ENCODE measurements around the gene AMPD3. TPM values are rescaled to one million over a fixed set of nuclear protein-coding genes. Genes with fewer than 3 reads are reported as not detected.

The AMPD3 gene
- polyA plus RNA-seq, 1 of the 3 experiments (the other 2 are of a cell fraction) = 1.7 TPM

DNA sequence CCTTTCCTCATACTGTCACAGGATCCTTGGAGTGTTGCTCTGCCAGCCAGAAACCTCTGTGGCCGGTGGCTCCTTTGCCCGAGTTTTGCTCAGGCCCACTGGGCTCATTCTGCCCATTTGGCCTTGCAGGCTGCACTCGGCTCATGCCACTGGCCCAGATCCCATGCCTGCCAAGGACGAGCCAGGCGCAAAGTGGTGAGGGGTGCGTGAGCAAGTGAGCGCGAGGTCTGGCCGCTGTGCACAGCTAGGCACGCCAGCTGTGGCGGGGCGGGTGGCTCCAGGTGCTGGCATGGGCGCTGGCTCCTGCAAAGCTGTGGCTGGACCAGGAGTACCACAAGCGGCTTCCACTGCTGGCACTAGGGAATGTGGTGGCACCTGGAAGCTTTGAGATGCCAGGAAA lies 88.7 kb downstream of the AMPD3 start:
- Histone ChIP-seq H4K20me1 (ENCODE audit: insufficient read depth) (no peaks in the 10 kb centered on the region), H3K4me2 (no peak overlapping the region), H3K9me3 (no peaks in the 10 kb centered on the region), H3K36me3 (replicated peaks in 1 of 2; ENCODE audit: control insufficient read depth in 1 of 2, insufficient read depth in 2 of 2, low read length in 1 of 2) (no peaks in the 10 kb centered on the region), H3K79me2 (ENCODE audit: insufficient read depth) (peaks cover 17% of the 10 kb centered on the region), H3F3A (replicated peaks; ENCODE audit: insufficient read depth) (peaks cover 9% of the 10 kb centered on the region), H3K9me2 (no peaks in the 10 kb centered on the region), H3K4me3 (ENCODE audit: low read depth in 2 of 2, low read length in 1 of 2) (no peak overlapping the region), H3K27me3 (ENCODE audit: insufficient read depth) (no peaks in the 10 kb centered on the region), H2AFZ (ENCODE audit: low read depth) (no peak overlapping the region), H3K27ac (ENCODE audit: low read depth in 2 of 2, low read length in 1 of 2) (no peak overlapping the region), H3K9ac (no peak overlapping the region), H3K4me1 (ENCODE audit: control insufficient read depth in 1 of 2, insufficient read depth in 2 of 2, low read depth in 1 of 2, low read length in 1 of 2) (peaks cover 6 to 7% of the 10 kb centered on the region in 2 experiments; a peak in 3 of 4 replicates)
- TF ChIP-seq GATA2 (CRISPR knock-in tag; IDR thresholded peaks at IDR 0.05) (no peak), FOXM1 (IDR thresholded peaks at IDR 0.05; ENCODE audit: low read depth) (no peak)
- WGBS (ENCODE audit: low lambda C conversion rate) = 90% methylated on average over 14 of the region's 14 CpGs
- CTCF ChIA-PET = interaction anchor here (4.3 kb wide), 1 partner anchor 138 kb away, joined by 25 read pairs; no protein-coding TSS in a partner anchor
- DNase-seq = no peak
- POLR2A ChIA-PET = no interaction called here

GRCh38 chr11:10544491-10545465 lies 89.7 kb downstream of the AMPD3 start:
- H3K4me1 ChIP-seq (ENCODE audit: control insufficient read depth in 1 of 2, insufficient read depth in 2 of 2, low read depth in 1 of 2, low read length in 1 of 2) = peaks cover 0 to 6% of the 10 kb centered on the region in 2 experiments; a peak in 3 of 4 replicates
- H2AFZ ChIP-seq (ENCODE audit: low read depth) = no peak overlapping the region
- no peak for TF ChIP-seq RCOR1 (IDR thresholded peaks at IDR 0.05; ENCODE audit: low read length)
- TF ChIP-seq GATA2 (CRISPR knock-in tag; IDR thresholded peaks at IDR 0.05) = no peak
- no peak for TF ChIP-seq MXI1 (IDR thresholded peaks at IDR 0.05; ENCODE audit: low read depth, low read length)
- no peak for TF ChIP-seq CHD2 (IDR thresholded peaks at IDR 0.05; ENCODE audit: low read length, partially characterized antibody)
- no peak for TF ChIP-seq SMC3 (IDR thresholded peaks at IDR 0.05; ENCODE audit: low read depth, low read length)
- TF ChIP-seq MAX (IDR thresholded peaks at IDR 0.05; ENCODE audit: low read depth) = no peak
- TF ChIP-seq TEAD4 (IDR thresholded peaks at IDR 0.05; ENCODE audit: borderline replicate concordance, insufficient read depth) = no peak
- TF ChIP-seq, protein P1, sequence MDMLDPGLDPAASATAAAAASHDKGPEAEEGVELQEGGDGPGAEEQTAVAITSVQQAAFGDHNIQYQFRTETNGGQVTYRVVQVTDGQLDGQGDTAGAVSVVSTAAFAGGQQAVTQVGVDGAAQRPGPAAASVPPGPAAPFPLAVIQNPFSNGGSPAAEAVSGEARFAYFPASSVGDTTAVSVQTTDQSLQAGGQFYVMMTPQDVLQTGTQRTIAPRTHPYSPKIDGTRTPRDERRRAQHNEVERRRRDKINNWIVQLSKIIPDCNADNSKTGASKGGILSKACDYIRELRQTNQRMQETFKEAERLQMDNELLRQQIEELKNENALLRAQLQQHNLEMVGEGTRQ (IDR thresholded peaks at IDR 0.05; ENCODE audit: borderline replicate concordance, low read depth, low read length) = no peak
- no peak for TF ChIP-seq MEF2A (IDR thresholded peaks at IDR 0.05; ENCODE audit: borderline replicate concordance, low read depth)
- no peak for TF ChIP-seq JUND (IDR thresholded peaks at IDR 0.05)
- no peak for TF ChIP-seq GABPA (IDR thresholded peaks at IDR 0.05; ENCODE audit: low read depth)
- no peak for TF ChIP-seq EZH2phosphoT487 (IDR thresholded peaks at IDR 0.05; ENCODE audit: borderline replicate concordance, low read depth)
- TF ChIP-seq TAF1 (IDR thresholded peaks at IDR 0.05; ENCODE audit: borderline replicate concordance, low read depth, low read length) = no peak
- TF ChIP-seq, protein P2, sequence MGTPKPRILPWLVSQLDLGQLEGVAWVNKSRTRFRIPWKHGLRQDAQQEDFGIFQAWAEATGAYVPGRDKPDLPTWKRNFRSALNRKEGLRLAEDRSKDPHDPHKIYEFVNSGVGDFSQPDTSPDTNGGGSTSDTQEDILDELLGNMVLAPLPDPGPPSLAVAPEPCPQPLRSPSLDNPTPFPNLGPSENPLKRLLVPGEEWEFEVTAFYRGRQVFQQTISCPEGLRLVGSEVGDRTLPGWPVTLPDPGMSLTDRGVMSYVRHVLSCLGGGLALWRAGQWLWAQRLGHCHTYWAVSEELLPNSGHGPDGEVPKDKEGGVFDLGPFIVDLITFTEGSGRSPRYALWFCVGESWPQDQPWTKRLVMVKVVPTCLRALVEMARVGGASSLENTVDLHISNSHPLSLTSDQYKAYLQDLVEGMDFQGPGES (IDR thresholded peaks at IDR 0.05; ENCODE audit: low read depth, low read length) = no peak
- H3K9me3 ChIP-seq = no peaks in the 10 kb centered on the region
- ChIA-PET CTCF (no interaction called here), POLR2A (no interaction called here)
- 59% methylated on average over 6 of the region's 7 CpGs for WGBS (ENCODE audit: low lambda C conversion rate)
- peaks cover 8% of the 10 kb centered on the region for H3F3A ChIP-seq (replicated peaks; ENCODE audit: insufficient read depth)
- H3K9ac ChIP-seq = no peak overlapping the region
- no peaks in the 10 kb centered on the region for H3K27me3 ChIP-seq (ENCODE audit: insufficient read depth)
- no peak overlapping the region for H3K4me2 ChIP-seq
- H3K4me3 ChIP-seq (ENCODE audit: low read depth in 2 of 2, low read length in 1 of 2) = no peak overlapping the region
- peaks cover 7% of the 10 kb centered on the region for H3K79me2 ChIP-seq (ENCODE audit: insufficient read depth)
- no peak overlapping the region for H3K27ac ChIP-seq (ENCODE audit: low read depth in 2 of 2, low read length in 1 of 2)
- no peaks in the 10 kb centered on the region for H4K20me1 ChIP-seq (ENCODE audit: insufficient read depth)
- H3K36me3 ChIP-seq (replicated peaks in 1 of 2; ENCODE audit: control insufficient read depth in 1 of 2, insufficient read depth in 2 of 2, low read length in 1 of 2) = no peaks in the 10 kb centered on the region
- no peak for DNase-seq
- no peaks in the 10 kb centered on the region for H3K9me2 ChIP-seq
